Sigmoid colon (tissue), 7 donors: ENCODE measurements around the gene GPM6B. TPM values are rescaled to one million over a fixed set of nuclear protein-coding genes. Genes with fewer than 3 reads are reported as not detected.
A peak's percentile ranks its signal among the peaks of the same experiment; 100 is the strongest.

ENCODE experiments used
- DNase-seq: peaks from one replicate; pipeline ENCODE4 v3.0.0-alpha.2; 2019
- H3K27ac ChIP-seq, 4 donors: fragments of 200-600 bp; sonication (generic); one replicate each; pipeline ENCODE4 v1.5.1; 2016 to 2019; ENCODE audit warnings: mild to moderate bottlenecking in 1 of 4
- H3K27me3 ChIP-seq, 3 donors: fragments of 200-600 bp; sonication (generic); one replicate each; pipeline ENCODE4 v1.5.1; 2019; ENCODE audit warnings: mild to moderate bottlenecking in 1 of 3
- H3K36me3 ChIP-seq, 4 donors: fragments of 200-600 bp; sonication (generic); one replicate each; pipeline ENCODE4 v1.5.1; 2016 to 2019
- H3K4me1 ChIP-seq, 4 donors: fragments of 200-600 bp; sonication (generic); one replicate each; pipeline ENCODE4 v1.5.1; 2017 to 2019
- H3K4me3 ChIP-seq, 4 donors: fragments of 200-600 bp; sonication (generic); one replicate each; pipeline ENCODE4 v1.5.1; 2017 to 2019; ENCODE audit warnings: mild to moderate bottlenecking in 2 of 4, moderate library complexity in 1 of 4
- H3K9me3 ChIP-seq, 4 donors: fragments of 200-600 bp in 3 of 4; sonication (generic) in 3 of 4; one replicate each; pipeline versions ENCODE4 v1.5.1 to v1.6.1; 2013 to 2019
- EP300 ChIP-seq, 4 donors: sonication (generic); formaldehyde crosslinking; IDR thresholded peaks; one replicate each; pipeline ENCODE4 v1.6.1; 2017; ENCODE audit warnings: antibody characterized with exemption in 4 of 4
- POLR2A ChIP-seq, 2 donors: fragments of 450-650 bp; IDR thresholded peaks; one replicate each; pipeline ENCODE4 v1.6.1; 2016; ENCODE audit warnings: antibody characterized with exemption in 2 of 2, mild to moderate bottlenecking in 2 of 2, moderate library complexity in 2 of 2
- POLR2AphosphoS5 ChIP-seq, 4 donors: sonication (generic); formaldehyde crosslinking; IDR thresholded peaks; one replicate each; pipeline ENCODE4 v1.6.1; 2017; ENCODE audit warnings: antibody characterized with exemption in 4 of 4
- WGBS, 2 donors: extraction: QIAGEN DNeasy Blood & Tissue Kit; methylation state at CpG; one replicate each; pipeline ENCODE4 v1.1.7; 2013; 5-methylcytosine and 5-hydroxymethylcytosine counted together
- intact Hi-C: fragments of 100-400 bp; cut with DNase I; formaldehyde crosslinking; loops from one replicate; pipeline ENCODE4 v1.15.1; 2023
- polyA plus RNA-seq, 3 donors: library from polyadenylated mRNA; stranded (reverse); fragments of 200-250 nt; gene quantifications; one replicate each; pipeline ENCODE4 v1.2.3, GENCODE V29; 2013
- total RNA-seq, 4 donors: library from RNA; depleted of rRNA; stranded (reverse); fragments of >200 nt; gene quantifications; one replicate each; pipeline ENCODE4 v1.1.0, GENCODE V29; 2016
- TF ChIP-seq, protein P1 (sequence below), 4 experiments: fragments of 450-650 bp in 3 of 4; fragments of 200-600 bp in 1 of 4; IDR thresholded peaks; one replicate each; pipeline ENCODE4 v1.5.1; 2016 to 2019; ENCODE audit warnings: antibody characterized with exemption in 4 of 4, mild to moderate bottlenecking in 3 of 4, moderate library complexity in 2 of 4
- donor health status: healthy with polysubstance abuse.
- donor health status: Bipolar disorder and iron deficiency.
- donor health status: healthy.

The GPM6B gene
- total and polyA plus RNA-seq, 7 donors = 0.46 to 40.3 (median 24.0) TPM

DNA sequence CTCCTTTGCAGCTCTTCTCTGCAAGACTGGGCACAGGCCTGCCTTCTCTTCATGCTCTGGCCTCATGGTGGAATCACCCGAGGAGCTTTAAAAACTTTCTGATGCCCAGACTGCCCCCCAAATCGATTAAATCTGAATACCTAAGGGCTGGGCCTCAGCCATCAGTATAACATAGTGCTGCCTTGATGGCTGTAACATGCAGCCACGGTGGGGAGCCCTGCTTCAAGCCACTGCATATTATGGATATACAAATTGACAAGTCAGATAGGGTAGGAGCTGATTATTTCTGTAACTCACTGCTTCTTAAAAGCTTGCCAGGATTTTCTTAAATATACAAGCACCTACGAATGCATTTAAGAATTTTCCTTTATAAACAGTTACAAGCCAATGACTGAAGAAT is 40.5 kb downstream of the GPM6B start:
- Histone ChIP-seq H3K27me3 (no peaks in the 10 kb centered on the region), H3K36me3 (no peaks in the 10 kb centered on the region), H3K27ac (peak overlapping the region in 1 of 4 donors; percentile 49), H3K4me3 (no peak overlapping the region), H3K9me3 (no peaks in the 10 kb centered on the region), H3K4me1 (no peaks in the 10 kb centered on the region)
- no peak for DNase-seq
- WGBS, 2 donors = 80 to 86% methylated on average over 4 of the region's 4 CpGs
- no peak for TF ChIP-seq POLR2AphosphoS5 (IDR thresholded peaks at IDR 0.05)
- no peak for TF ChIP-seq POLR2A (IDR thresholded peaks at IDR 0.05)
- TF ChIP-seq EP300 (IDR thresholded peaks at IDR 0.05) = no peak
- TF ChIP-seq, protein P1, sequence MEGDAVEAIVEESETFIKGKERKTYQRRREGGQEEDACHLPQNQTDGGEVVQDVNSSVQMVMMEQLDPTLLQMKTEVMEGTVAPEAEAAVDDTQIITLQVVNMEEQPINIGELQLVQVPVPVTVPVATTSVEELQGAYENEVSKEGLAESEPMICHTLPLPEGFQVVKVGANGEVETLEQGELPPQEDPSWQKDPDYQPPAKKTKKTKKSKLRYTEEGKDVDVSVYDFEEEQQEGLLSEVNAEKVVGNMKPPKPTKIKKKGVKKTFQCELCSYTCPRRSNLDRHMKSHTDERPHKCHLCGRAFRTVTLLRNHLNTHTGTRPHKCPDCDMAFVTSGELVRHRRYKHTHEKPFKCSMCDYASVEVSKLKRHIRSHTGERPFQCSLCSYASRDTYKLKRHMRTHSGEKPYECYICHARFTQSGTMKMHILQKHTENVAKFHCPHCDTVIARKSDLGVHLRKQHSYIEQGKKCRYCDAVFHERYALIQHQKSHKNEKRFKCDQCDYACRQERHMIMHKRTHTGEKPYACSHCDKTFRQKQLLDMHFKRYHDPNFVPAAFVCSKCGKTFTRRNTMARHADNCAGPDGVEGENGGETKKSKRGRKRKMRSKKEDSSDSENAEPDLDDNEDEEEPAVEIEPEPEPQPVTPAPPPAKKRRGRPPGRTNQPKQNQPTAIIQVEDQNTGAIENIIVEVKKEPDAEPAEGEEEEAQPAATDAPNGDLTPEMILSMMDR (IDR thresholded peaks at IDR 0.05) = no peak
- intact Hi-C loops = no loop called here

DNA sequence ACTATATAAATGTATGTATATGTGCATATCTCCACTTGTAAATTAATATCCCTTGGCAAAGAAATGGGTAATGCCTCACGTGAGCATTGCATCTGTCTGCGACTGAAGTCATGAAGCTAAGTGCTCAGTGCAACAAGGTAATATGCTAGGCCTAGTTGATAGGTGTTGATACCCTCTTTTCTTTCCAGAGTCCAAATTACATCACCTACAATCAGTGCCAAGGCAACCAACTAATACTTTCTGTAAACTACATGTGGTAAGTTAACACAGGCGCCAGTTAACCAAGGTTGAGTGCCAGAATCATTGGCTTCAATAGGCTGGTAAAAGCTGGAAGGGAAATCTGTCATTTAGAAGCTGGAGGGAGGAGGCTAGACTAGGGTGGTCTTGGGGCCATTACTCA is 41.1 kb downstream of the GPM6B start:
- no peak for TF ChIP-seq POLR2AphosphoS5 (IDR thresholded peaks at IDR 0.05)
- TF ChIP-seq EP300 (IDR thresholded peaks at IDR 0.05) = no peak
- TF ChIP-seq POLR2A (IDR thresholded peaks at IDR 0.05) = no peak
- TF ChIP-seq, protein P1 (IDR thresholded peaks at IDR 0.05) = no peak
- WGBS, 2 donors = 97% methylated on average over 3 of the region's 3 CpGs
- H3K36me3 ChIP-seq = no peaks in the 10 kb centered on the region
- no peak overlapping the region for H3K4me3 ChIP-seq
- no peaks in the 10 kb centered on the region for H3K4me1 ChIP-seq
- intact Hi-C loops = no loop called here
- H3K9me3 ChIP-seq = no peaks in the 10 kb centered on the region
- H3K27ac ChIP-seq = peak overlapping the region in 1 of 4 donors; percentile 49
- H3K27me3 ChIP-seq = no peaks in the 10 kb centered on the region
- DNase-seq = no peak

DNA sequence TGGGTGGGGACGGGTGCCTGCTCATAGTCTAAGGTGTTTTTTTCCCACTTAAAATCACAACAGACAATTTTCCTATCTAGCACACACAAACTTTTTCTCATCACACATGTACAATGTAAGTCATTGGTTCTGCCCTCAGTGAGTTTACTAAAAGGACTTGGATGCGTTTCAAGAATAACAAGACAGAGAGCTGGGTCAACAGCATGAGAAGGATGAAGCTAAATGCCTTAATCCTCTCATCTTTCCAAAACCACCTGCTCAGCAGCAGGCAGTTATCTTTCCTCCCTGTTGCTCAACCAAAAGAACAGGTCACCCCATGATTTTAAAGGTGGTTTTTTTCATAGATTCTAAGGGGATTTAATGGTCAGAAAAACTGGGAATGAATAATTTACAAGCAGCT is 42.2 kb downstream of the GPM6B start:
- no peak for TF ChIP-seq POLR2A (IDR thresholded peaks at IDR 0.05)
- TF ChIP-seq EP300 (IDR thresholded peaks at IDR 0.05) = no peak
- no peak for TF ChIP-seq POLR2AphosphoS5 (IDR thresholded peaks at IDR 0.05)
- TF ChIP-seq, protein P1 (IDR thresholded peaks at IDR 0.05) = no peak
- DNase-seq = no peak
- Histone ChIP-seq H3K9me3 (no peaks in the 10 kb centered on the region), H3K4me3 (no peak overlapping the region), H3K36me3 (peaks cover 0 to 7% (median 0%) of the 10 kb centered on the region in 4 donors), H3K4me1 (no peaks in the 10 kb centered on the region), H3K27me3 (no peaks in the 10 kb centered on the region), H3K27ac (no peak overlapping the region)
- 89 to 95% methylated on average over 2 of the region's 2 CpGs for WGBS, 2 donors
- intact Hi-C loops = no loop called here

DNA sequence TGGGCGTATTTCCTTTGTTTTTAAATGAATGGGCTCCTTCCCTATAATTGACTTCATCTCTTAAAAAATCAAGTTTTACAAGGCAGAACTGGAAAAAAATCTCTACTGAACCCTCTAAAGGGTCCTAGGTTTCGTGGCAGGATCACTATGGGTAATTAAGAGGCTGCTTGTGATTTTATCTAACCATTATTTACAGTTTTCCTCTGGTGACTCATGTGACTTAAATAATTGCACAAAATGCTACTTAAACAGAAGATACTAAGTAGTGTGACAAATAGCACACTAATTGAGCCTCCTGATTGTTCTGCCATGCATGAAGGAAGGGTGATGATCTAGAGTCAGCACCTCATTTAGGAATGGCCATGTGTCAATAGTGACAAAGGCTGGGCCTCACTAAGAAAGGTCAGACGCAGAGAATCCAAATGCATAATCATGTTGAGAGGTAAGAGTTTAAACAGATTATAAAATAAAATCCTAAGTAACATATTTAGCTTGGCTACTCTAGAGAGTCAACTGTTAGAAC is 46.8 kb downstream of the GPM6B start:
- Histone ChIP-seq H3K4me1 (no peaks in the 10 kb centered on the region), H3K27ac (no peak overlapping the region), H3K27me3 (no peaks in the 10 kb centered on the region), H3K36me3 (peaks cover 0 to 34% (median 3%) of the 10 kb centered on the region in 4 donors), H3K4me3 (no peak overlapping the region), H3K9me3 (no peaks in the 10 kb centered on the region)
- TF ChIP-seq EP300 (IDR thresholded peaks at IDR 0.05) (no peak), POLR2AphosphoS5 (IDR thresholded peaks at IDR 0.05) (no peak), POLR2A (IDR thresholded peaks at IDR 0.05) (no peak)
- TF ChIP-seq, protein P1 (IDR thresholded peaks at IDR 0.05) = no peak
- intact Hi-C loops = no loop called here
- DNase-seq = no peak
- 90 to 94% methylated on average over 3 of the region's 3 CpGs for WGBS, 2 donors

DNA sequence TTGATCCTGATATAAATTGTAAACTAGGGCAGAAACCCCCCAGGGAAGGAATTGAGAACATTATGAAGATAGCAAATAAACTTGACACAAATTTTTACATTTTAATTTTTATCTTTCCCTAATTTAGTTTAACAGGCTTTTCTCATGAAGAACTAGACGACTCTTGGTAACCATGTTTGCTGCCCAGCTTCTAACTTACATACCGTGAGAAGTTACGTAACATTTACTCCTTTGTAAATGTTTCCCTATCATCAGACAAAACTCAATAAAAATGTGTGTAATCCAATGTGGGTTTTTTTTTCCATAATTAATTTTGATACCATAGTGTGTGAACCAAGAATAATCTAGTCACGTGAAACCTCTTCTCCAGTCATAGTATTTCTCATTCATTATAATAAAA is 48.0 kb downstream of the GPM6B start:
- Histone ChIP-seq H3K9me3 (no peaks in the 10 kb centered on the region), H3K36me3 (peaks cover 0 to 34% (median 3%) of the 10 kb centered on the region in 4 donors), H3K27ac (no peak overlapping the region), H3K4me1 (peaks cover 0 to 3% (median 0%) of the 10 kb centered on the region in 4 donors), H3K27me3 (no peaks in the 10 kb centered on the region), H3K4me3 (no peak overlapping the region)
- WGBS, 2 donors = 87 to 91% methylated on average over 4 of the region's 4 CpGs
- TF ChIP-seq POLR2AphosphoS5 (IDR thresholded peaks at IDR 0.05) (no peak), EP300 (IDR thresholded peaks at IDR 0.05) (no peak), POLR2A (IDR thresholded peaks at IDR 0.05) (no peak)
- TF ChIP-seq, protein P1 (IDR thresholded peaks at IDR 0.05) = no peak
- no peak for DNase-seq
- intact Hi-C loops = no loop called here
